ENCODE results near the gene TMEM45A.

GRCh38 chr3:100456745-100457144 is 35.7 kb upstream of the TMEM45A start:
- TF ChIP-seq RAD21 (conservative IDR thresholded peaks at IDR 0.05): no peak
- TF ChIP-seq CTCF (IDR thresholded peaks at IDR 0.05; ENCODE audit: poor library complexity, severe bottlenecking): no peak
- no peak for TF ChIP-seq REST (IDR thresholded peaks at IDR 0.05; ENCODE audit: borderline replicate concordance)
- TF ChIP-seq MXI1 (conservative IDR thresholded peaks at IDR 0.05; ENCODE audit: poor library complexity, severe bottlenecking): no peak

Measured in neural cell (in vitro differentiated cells).